HEK293 (cell line): ENCODE data around the gene ZNF446.

ENCODE experiments used
- CTCF ChIP-seq: fragments of 450-650 bp; formaldehyde crosslinking; IDR thresholded peaks from 2 replicates; pipeline ENCODE4 v1.5.1; 2016; ENCODE audit warnings: missing biosample characterization, missing genetic modification characterization
- PATZ1 ChIP-seq: fragments of 450-650 bp; formaldehyde crosslinking; IDR thresholded peaks from 2 replicates; pipeline ENCODE4 v1.5.1; 2016; ENCODE audit warnings: missing biosample characterization, missing genetic modification characterization
- PBX3 ChIP-seq: sonication (generic); formaldehyde crosslinking; IDR thresholded peaks from 2 replicates; pipeline ENCODE4 v1.8.1; 2022; ENCODE audit warnings: mild to moderate bottlenecking, moderate library complexity, missing genetic modification reagents
- RBAK ChIP-seq: fragments of 450-650 bp; formaldehyde crosslinking; IDR thresholded peaks from 2 replicates; pipeline ENCODE4 v1.5.1; 2016; ENCODE audit warnings: missing biosample characterization, missing genetic modification characterization
- REST ChIP-seq: fragments of 450-650 bp; formaldehyde crosslinking; IDR thresholded peaks from 2 replicates; pipeline ENCODE4 v1.5.1; 2016; ENCODE audit warnings: missing biosample characterization, missing genetic modification characterization
- ZFP37 ChIP-seq: fragments of 450-650 bp; formaldehyde crosslinking; IDR thresholded peaks from 2 replicates; pipeline ENCODE4 v1.5.1; 2016; ENCODE audit warnings: missing biosample characterization, missing genetic modification characterization
- ZFP41 ChIP-seq: fragments of 450-650 bp; formaldehyde crosslinking; IDR thresholded peaks from 2 replicates; pipeline ENCODE4 v1.5.1; 2016; ENCODE audit warnings: missing biosample characterization, missing genetic modification characterization, borderline replicate concordance
- ZNF292 ChIP-seq: fragments of 450-650 bp; formaldehyde crosslinking; IDR thresholded peaks from 2 replicates; pipeline ENCODE4 v1.5.1; 2016; ENCODE audit warnings: low read depth, missing biosample characterization, missing genetic modification characterization, borderline replicate concordance
- ZNF335 ChIP-seq: fragments of 450-650 bp; formaldehyde crosslinking; conservative IDR thresholded peaks from 2 replicates; pipeline ENCODE4 v1.5.1; 2016; ENCODE audit warnings: missing biosample characterization, missing genetic modification characterization
- ZSCAN4 ChIP-seq: fragments of 450-650 bp; formaldehyde crosslinking; IDR thresholded peaks from 2 replicates; pipeline ENCODE4 v1.5.1; 2017; ENCODE audit warnings: missing biosample characterization, missing genetic modification characterization

GRCh38 chr19:58519087-58519354, 42.9 kb downstream of the ZNF446 start:
- no peak for TF ChIP-seq ZNF292 (tag by site-specific recombination)
- no peak for TF ChIP-seq PBX3 (CRISPR knock-in tag)
- TF ChIP-seq ZSCAN4 (tag by site-specific recombination): no peak
- TF ChIP-seq CTCF (tag by site-specific recombination): no peak
- TF ChIP-seq REST (tag by site-specific recombination): no peak
- no peak for TF ChIP-seq ZFP41 (tag by site-specific recombination)
- no peak for TF ChIP-seq RBAK (tag by site-specific recombination)
- TF ChIP-seq PATZ1 (tag by site-specific recombination): no peak
- TF ChIP-seq ZNF335 (tag by site-specific recombination): no peak
- TF ChIP-seq ZFP37: no peak
